Cardiac muscle cell (in vitro differentiated cells and primary cell): ENCODE measurements around the gene VWA7. TPM values are rescaled to one million over a fixed set of nuclear protein-coding genes. Genes with fewer than 3 reads are reported as not detected.
"Not testable (repeated sequence)": the region's sequence is repeated elsewhere in the genome, so short reads cannot be mapped to it uniquely, and the experiment has no call there.

ENCODE experiments used
- DNase-seq, 2 donors: peaks; one replicate each; pipeline versions ENCODE4 v3.0.0 to v3.0.0-alpha.2; 2010 to 2017; ENCODE audit warnings: low read depth in 1 of 2, low spot score in 1 of 2
- H3K27ac ChIP-seq: fragments of 200-600 bp; sonication (generic); 2 replicates; pipeline ENCODE4 v1.5.1; 2016
- H3K27me3 ChIP-seq: fragments of 200-600 bp; sonication (generic); 2 replicates; pipeline ENCODE4 v1.6.0; 2016; ENCODE audit warnings: control low read depth
- H3K36me3 ChIP-seq: fragments of 200-600 bp; sonication (generic); 2 replicates; pipeline ENCODE4 v1.5.1; 2016; ENCODE audit warnings: control low read depth
- H3K4me1 ChIP-seq: fragments of 200-600 bp; sonication (generic); 2 replicates; pipeline ENCODE4 v1.8.1; 2017; ENCODE audit warnings: low read depth, mild to moderate bottlenecking, mixed run types
- H3K4me3 ChIP-seq: fragments of 200-600 bp; sonication (generic); 2 replicates; pipeline ENCODE4 v1.5.1; 2016; ENCODE audit warnings: mild to moderate bottlenecking
- H3K9me3 ChIP-seq: fragments of 200-600 bp; sonication (generic); 2 replicates; pipeline ENCODE4 v1.5.1; 2017; ENCODE audit warnings: low read depth, mild to moderate bottlenecking, control low read depth
- polyA plus RNA-seq: library from polyadenylated mRNA; unstranded; fragments of >200 nt; fragmentation: Nextera tagmentation; extraction: Ambion mirVana; gene quantifications from 2 replicates; pipeline ENCODE4 v1.2.1, GENCODE V29; 2016
- total RNA-seq: library from RNA; depleted of rRNA; stranded (reverse); fragments of >200 nt; gene quantifications from 2 replicates; pipeline ENCODE4 v1.2.3, GENCODE V29; 2016
- TF ChIP-seq, protein P1 (sequence below): IDR thresholded peaks from 2 replicates; pipeline ENCODE4 v1.5.1; 2012; ENCODE audit warnings: low read depth, mild to moderate bottlenecking, low read length

VWA7 gene
- total and polyA plus RNA-seq, 2 experiments from 2014 or later, result 9.9 to 24.7 TPM

- H3K4me1 ChIP-seq, result no peaks in the 10 kb centered on the region
- TF ChIP-seq, protein P1, sequence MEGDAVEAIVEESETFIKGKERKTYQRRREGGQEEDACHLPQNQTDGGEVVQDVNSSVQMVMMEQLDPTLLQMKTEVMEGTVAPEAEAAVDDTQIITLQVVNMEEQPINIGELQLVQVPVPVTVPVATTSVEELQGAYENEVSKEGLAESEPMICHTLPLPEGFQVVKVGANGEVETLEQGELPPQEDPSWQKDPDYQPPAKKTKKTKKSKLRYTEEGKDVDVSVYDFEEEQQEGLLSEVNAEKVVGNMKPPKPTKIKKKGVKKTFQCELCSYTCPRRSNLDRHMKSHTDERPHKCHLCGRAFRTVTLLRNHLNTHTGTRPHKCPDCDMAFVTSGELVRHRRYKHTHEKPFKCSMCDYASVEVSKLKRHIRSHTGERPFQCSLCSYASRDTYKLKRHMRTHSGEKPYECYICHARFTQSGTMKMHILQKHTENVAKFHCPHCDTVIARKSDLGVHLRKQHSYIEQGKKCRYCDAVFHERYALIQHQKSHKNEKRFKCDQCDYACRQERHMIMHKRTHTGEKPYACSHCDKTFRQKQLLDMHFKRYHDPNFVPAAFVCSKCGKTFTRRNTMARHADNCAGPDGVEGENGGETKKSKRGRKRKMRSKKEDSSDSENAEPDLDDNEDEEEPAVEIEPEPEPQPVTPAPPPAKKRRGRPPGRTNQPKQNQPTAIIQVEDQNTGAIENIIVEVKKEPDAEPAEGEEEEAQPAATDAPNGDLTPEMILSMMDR, result no peak
- H3K27ac ChIP-seq, result peak overlapping the region; percentile 100
- H3K4me3 ChIP-seq, result peak overlapping the region; percentile 39
- DNase-seq, result peak; percentile 90 to 99
- H3K27me3 ChIP-seq, result no peaks in the 10 kb centered on the region
- H3K9me3 ChIP-seq, result no peaks in the 10 kb centered on the region
- H3K36me3 ChIP-seq, result no peaks in the 10 kb centered on the region
Observed at GRCh38 chr6:31814677-31815024, 37.5 kb upstream of the VWA7 start.

GRCh38 chr6:31813465-31813849 is 36.3 kb upstream of the VWA7 start:
- H3K4me1 ChIP-seq, result no peaks in the 10 kb centered on the region
- H3K4me3 ChIP-seq, result no peak overlapping the region
- TF ChIP-seq, protein P1, result no peak
- no peaks in the 10 kb centered on the region for H3K27me3 ChIP-seq
- H3K9me3 ChIP-seq, result no peaks in the 10 kb centered on the region
- no peaks in the 10 kb centered on the region for H3K36me3 ChIP-seq
- peak overlapping the region; percentile 100 for H3K27ac ChIP-seq
- DNase-seq, result no peak

- Histone ChIP-seq H3K4me1 (peaks cover 3% of the 10 kb centered on the region), H3K27ac (no peak overlapping the region), H3K36me3 (no peaks in the 10 kb centered on the region), H3K4me3 (no peak overlapping the region), H3K9me3 (no peaks in the 10 kb centered on the region), H3K27me3 (no peaks in the 10 kb centered on the region)
- TF ChIP-seq, protein P1, result no peak
- DNase-seq, result no peak
Observed at GRCh38 chr6:31811645-31812044, 34.5 kb upstream of the VWA7 start.

- not testable (repeated sequence) for H3K27ac ChIP-seq, H3K36me3 ChIP-seq, DNase-seq, H3K9me3 ChIP-seq, H3K27me3 ChIP-seq, H3K4me3 ChIP-seq, H3K4me1 ChIP-seq
Observed at GRCh38 chr6:31808599-31808998, 31.5 kb upstream of the VWA7 start.

DNA sequence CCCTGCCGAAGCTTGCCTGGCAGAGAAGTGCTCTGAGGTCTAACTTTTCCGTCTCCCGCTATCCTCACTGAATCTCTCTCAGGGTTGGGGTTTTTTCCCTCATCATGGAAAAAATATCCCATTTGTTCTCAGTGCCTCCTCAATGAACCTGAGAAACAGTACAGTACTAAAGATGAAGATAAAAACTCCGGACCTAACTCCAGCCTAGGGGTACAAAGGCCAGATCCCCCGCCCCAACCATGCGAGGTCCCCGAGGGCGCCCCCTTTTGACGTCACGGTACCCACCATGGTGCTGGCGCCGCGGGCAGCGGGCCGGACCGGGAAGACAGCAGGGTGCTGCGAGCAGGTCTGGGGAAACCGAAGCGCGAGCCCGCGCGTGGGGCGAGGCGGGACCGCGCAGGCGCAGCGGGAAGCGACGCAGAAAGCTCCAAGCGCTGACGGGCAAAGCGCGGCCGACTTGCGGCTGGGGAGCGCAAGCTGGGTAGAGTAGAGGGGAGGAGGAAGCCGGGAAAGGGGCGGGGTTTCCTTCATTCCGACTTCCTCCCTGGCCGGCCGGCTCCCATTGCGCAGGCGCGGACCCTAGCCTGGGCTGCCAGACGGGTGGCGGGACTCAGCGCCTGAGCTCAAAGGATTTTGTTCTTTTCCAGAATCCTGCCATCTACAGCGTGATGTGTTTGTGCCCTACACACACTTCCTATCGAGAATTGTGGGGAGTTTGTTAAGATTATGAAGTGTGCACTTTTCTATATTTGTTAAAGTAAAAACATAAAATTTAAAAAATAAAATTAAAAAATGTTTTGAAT is 29.5 kb upstream of the VWA7 start, which contains the start of gene LSM2:
Gene LSM2, minus strand, starts transcription at position 497 of the 803 bp plus-strand sequence. Its CDS starts 209 bp downstream, at position 288.
- Histone ChIP-seq H3K27me3 (no peaks in the 10 kb centered on the region), H3K27ac (peak within 1 kb of the TSS; percentile 92), H3K9me3 (no peaks in the 10 kb centered on the region), H3K4me3 (peak within 1 kb of the TSS; percentile 92), H3K4me1 (peaks cover 9% of the 10 kb centered on the region), H3K36me3 (no peaks in the 10 kb centered on the region)
- peak; percentile 98 to 99 for DNase-seq
- TF ChIP-seq, protein P1, result peak; percentile 10

GRCh38 chr6:31805939-31806469 is 28.9 kb upstream of the VWA7 start:
- H3K27ac ChIP-seq, result peak overlapping the region; percentile 92
- H3K27me3 ChIP-seq, result no peaks in the 10 kb centered on the region
- no peaks in the 10 kb centered on the region for H3K36me3 ChIP-seq
- TF ChIP-seq, protein P1, result no peak
- H3K4me3 ChIP-seq, result peak overlapping the region; percentile 92
- DNase-seq, result no peak
- H3K4me1 ChIP-seq, result peaks cover 9% of the 10 kb centered on the region
- H3K9me3 ChIP-seq, result no peaks in the 10 kb centered on the region

DNA sequence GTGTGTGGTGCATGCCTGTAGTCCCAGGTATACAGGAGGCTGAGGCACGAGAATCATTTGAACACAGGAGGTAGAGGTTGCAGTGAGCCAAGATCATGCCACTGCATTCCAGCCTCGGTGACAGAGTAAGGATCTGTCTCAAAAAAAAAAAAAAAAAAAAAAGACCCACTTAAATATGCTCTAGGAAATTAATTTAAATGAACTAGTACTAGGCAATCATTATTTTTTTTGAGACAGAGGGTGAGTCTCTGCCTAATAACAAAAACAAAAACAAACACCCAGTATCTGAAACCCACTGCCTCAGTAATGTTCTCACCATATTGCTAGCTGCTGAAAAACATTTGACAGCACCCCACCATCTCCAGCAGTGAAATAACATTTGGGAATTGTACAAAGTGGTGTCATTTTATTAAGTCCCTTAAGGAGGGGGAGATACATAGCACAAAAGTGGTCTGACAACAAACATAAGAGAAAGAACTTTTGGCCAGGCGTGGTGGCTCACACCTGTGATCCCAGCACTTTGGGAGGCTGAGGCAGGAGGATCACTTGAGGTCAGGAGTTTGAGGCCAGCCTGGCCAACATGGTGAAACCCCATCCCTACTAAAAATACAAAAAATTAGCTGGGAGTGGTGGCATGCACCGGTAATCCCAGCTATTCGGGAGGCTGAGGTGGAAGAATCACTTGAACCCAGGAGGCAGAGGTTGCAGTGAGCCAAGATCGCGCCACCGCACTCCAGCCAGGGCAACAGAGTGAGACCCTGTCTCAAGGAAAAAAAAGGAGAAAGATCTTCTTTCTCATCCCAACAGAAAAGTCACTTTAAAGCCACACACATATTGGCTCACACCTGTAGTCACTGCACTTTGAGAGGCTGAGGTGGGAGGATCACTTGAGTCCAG is 24.2 kb upstream of the VWA7 start:
- H3K36me3 ChIP-seq, H3K27me3 ChIP-seq, H3K4me1 ChIP-seq, H3K4me3 ChIP-seq, DNase-seq, H3K9me3 ChIP-seq, H3K27ac ChIP-seq: not testable (repeated sequence)
